Epithelial cell of proximal tubule (primary cell): Measurements from ENCODE around the gene PTTG1IP. TPM values are rescaled to one million over a fixed set of nuclear protein-coding genes. Genes with fewer than 3 reads are reported as not detected.

Source experiments
- DNase-seq: peaks from one replicate; pipeline ENCODE4 v3.0.0-alpha.2; 2011; ENCODE audit warnings: low read depth
- H3K4me3 ChIP-seq: 2 replicates; pipeline ENCODE4 v1.5.1; 2011; ENCODE audit warnings: low read depth, mild to moderate bottlenecking, low read length
- CTCF ChIP-seq: conservative IDR thresholded peaks from 2 replicates; pipeline ENCODE4 v1.5.1; 2012; ENCODE audit warnings: low read depth, mild to moderate bottlenecking, low read length
- total RNA-seq: library from RNA; depleted of rRNA; stranded (reverse); fragments of >200 nt; gene quantifications from 2 replicates; pipeline ENCODE4 v1.2.3, GENCODE V29; 2015

PTTG1IP gene
- total RNA-seq, 1 donor from 2014 or later = 311 TPM

- DNase-seq = no peak
- TF ChIP-seq CTCF = no peak
- no peak overlapping the region for H3K4me3 ChIP-seq
Measured at GRCh38 chr21:44838951-44839350, 34.5 kb downstream of the PTTG1IP start.

- no peak for DNase-seq
- H3K4me3 ChIP-seq = no peak overlapping the region
- no peak for TF ChIP-seq CTCF
Measured at GRCh38 chr21:44838039-44838895, 35.2 kb downstream of the PTTG1IP start.

- no peak overlapping the region for H3K4me3 ChIP-seq
- no peak for DNase-seq
- TF ChIP-seq CTCF = no peak
Measured at GRCh38 chr21:44837537-44837936, 36.0 kb downstream of the PTTG1IP start.

GRCh38 chr21:44836666-44837471 lies 36.6 kb downstream of the PTTG1IP start:
- no peak overlapping the region for H3K4me3 ChIP-seq
- TF ChIP-seq CTCF = peak; percentile 5
- no peak for DNase-seq

- no peak for TF ChIP-seq CTCF
- no peak overlapping the region for H3K4me3 ChIP-seq
- DNase-seq = no peak
Measured at GRCh38 chr21:44836349-44836665, 37.2 kb downstream of the PTTG1IP start.

GRCh38 chr21:44835647-44835973 lies 37.9 kb downstream of the PTTG1IP start:
- TF ChIP-seq CTCF = no peak
- no peak overlapping the region for H3K4me3 ChIP-seq
- no peak for DNase-seq
